ENCODE results near the gene TUBGCP6.

- no peak for TF ChIP-seq POLR2A (IDR thresholded peaks at IDR 0.05; ENCODE audit: low read depth, low read length)
- no peak for TF ChIP-seq POLR2AphosphoS5 (IDR thresholded peaks at IDR 0.05; ENCODE audit: low read depth, low read length)
Measured at GRCh38 chr22:50171965-50172421, 72.8 kb downstream of the TUBGCP6 start.
